Measurements from ENCODE around the gene S100B. TPM values are rescaled to one million over a fixed set of nuclear protein-coding genes. Genes with fewer than 3 reads are reported as not detected.

Gene S100B
- total and polyA plus RNA-seq, 3 experiments from 2014 or later = 0.91 to 24.1 (median 1.4) TPM

GRCh38 chr21:46552865-46553379, 52.0 kb downstream of the S100B start:
- peak overlapping the region; percentile 70 to 82 (median 77) for H3K4me3 Mint-ChIP-seq
- ChIA-PET POLR2A (interaction anchor here (0.8 to 2.4 kb wide), 4 partner anchors 16 to 87 kb away, joined by 3 to 24 read pairs (median 5); partner anchors contain the start of gene PRMT2), CTCF (interaction anchor here (0.8 to 2.8 kb wide), 7 partner anchors 10 to 409 kb away, joined by 3 to 17 read pairs (median 6); partner anchors contain the start of gene PRMT2)
- Histone ChIP-seq H3K27ac (ENCODE audit: low read depth, low read length) (no peak overlapping the region), H3K9me3 (ENCODE audit: low read length) (no peaks in the 10 kb centered on the region), H3K4me1 (ENCODE audit: insufficient read depth, low read length) (peaks cover 85% of the 10 kb centered on the region), H3K27me3 (ENCODE audit: insufficient read depth, low read length, poor library complexity, severe bottlenecking) (no peaks in the 10 kb centered on the region), H3K4me3 (ENCODE audit: low read length) (peak overlapping the region; percentile 19), H3K36me3 (ENCODE audit: insufficient read depth, low read length) (peaks cover 5% of the 10 kb centered on the region)
- no peak for DNase-seq
- H3K9me3 Mint-ChIP-seq = no peaks in the 10 kb centered on the region
- H3K27me3 Mint-ChIP-seq = peaks cover 0 to 2% of the 10 kb centered on the region in 2 donors
- peaks cover 54 to 71% (median 55%) of the 10 kb centered on the region in 3 donors for H3K4me1 Mint-ChIP-seq
- peak overlapping the region; percentile 94 to 100 (median 99) for H3K27ac Mint-ChIP-seq
- peaks cover 19 to 54% (median 27%) of the 10 kb centered on the region in 3 donors for H3K36me3 Mint-ChIP-seq

- peak overlapping the region; percentile 70 to 82 (median 77) for H3K4me3 Mint-ChIP-seq
- peaks cover 0 to 2% of the 10 kb centered on the region in 2 donors for H3K27me3 Mint-ChIP-seq
- peaks cover 21 to 53% (median 27%) of the 10 kb centered on the region in 3 donors for H3K36me3 Mint-ChIP-seq
- ChIA-PET POLR2A (interaction anchor here (0.6 to 2.4 kb wide), 6 partner anchors 9 to 127 kb away, joined by 3 to 24 read pairs (median 4); partner anchors contain the start of gene PRMT2), CTCF (interaction anchor here (0.8 to 2.8 kb wide), 10 partner anchors 10 to 409 kb away, joined by 3 to 17 read pairs (median 5); partner anchors contain the start of gene PRMT2)
- Histone ChIP-seq H3K27me3 (ENCODE audit: insufficient read depth, low read length, poor library complexity, severe bottlenecking) (no peaks in the 10 kb centered on the region), H3K4me1 (ENCODE audit: insufficient read depth, low read length) (peaks cover 81% of the 10 kb centered on the region), H3K27ac (ENCODE audit: low read depth, low read length) (peak overlapping the region; percentile 72), H3K9me3 (ENCODE audit: low read length) (no peaks in the 10 kb centered on the region), H3K36me3 (ENCODE audit: insufficient read depth, low read length) (peaks cover 5% of the 10 kb centered on the region), H3K4me3 (ENCODE audit: low read length) (no peak overlapping the region)
- H3K9me3 Mint-ChIP-seq = no peaks in the 10 kb centered on the region
- H3K27ac Mint-ChIP-seq = peak overlapping the region; percentile 94 to 100 (median 99)
- DNase-seq = peak in 2 of 5 donors; percentile 53 to 78
- H3K4me1 Mint-ChIP-seq = peaks cover 55 to 71% (median 55%) of the 10 kb centered on the region in 3 donors
These were observed 52.6 kb downstream of the S100B start for GRCh38 chr21:46552274-46552673.

GRCh38 chr21:46551636-46552241, 53.1 kb downstream of the S100B start:
- Mint-ChIP-seq H3K4me3 (peak overlapping the region; percentile 70 to 89 (median 79)), H3K36me3 (peaks cover 21 to 53% (median 23%) of the 10 kb centered on the region in 3 donors), H3K27ac (peak overlapping the region; percentile 94 to 100 (median 99)), H3K9me3 (no peaks in the 10 kb centered on the region), H3K27me3 (no peaks in the 10 kb centered on the region), H3K4me1 (peaks cover 53 to 65% (median 55%) of the 10 kb centered on the region in 3 donors)
- Histone ChIP-seq H3K27ac (ENCODE audit: low read depth, low read length) (peak overlapping the region; percentile 72), H3K4me1 (ENCODE audit: insufficient read depth, low read length) (peaks cover 75% of the 10 kb centered on the region), H3K36me3 (ENCODE audit: insufficient read depth, low read length) (peaks cover 11% of the 10 kb centered on the region), H3K4me3 (ENCODE audit: low read length) (peak overlapping the region; percentile 29), H3K9me3 (ENCODE audit: low read length) (no peaks in the 10 kb centered on the region), H3K27me3 (ENCODE audit: insufficient read depth, low read length, poor library complexity, severe bottlenecking) (no peaks in the 10 kb centered on the region)
- POLR2A ChIA-PET = interaction anchor here (0.6 to 2.4 kb wide), 9 partner anchors 8 to 126 kb away, joined by 3 to 24 read pairs (median 4); partner anchors contain the start of genes DIP2A and PRMT2
- peak; percentile 18 to 67 (median 48) for DNase-seq
- CTCF ChIA-PET = interaction anchor here (0.8 to 2.8 kb wide), 12 partner anchors 8 to 408 kb away, joined by 3 to 17 read pairs (median 4); partner anchors contain the start of gene PRMT2

GRCh38 chr21:46550116-46550941, 54.6 kb downstream of the S100B start:
- CTCF ChIA-PET = interaction anchor here (0.9 to 2.8 kb wide), 4 partner anchors 9 to 89 kb away, joined by 5 to 17 read pairs (median 10); partner anchors contain the start of gene PRMT2
- H3K27me3 ChIP-seq (ENCODE audit: insufficient read depth, low read length, poor library complexity, severe bottlenecking) = no peaks in the 10 kb centered on the region
- peaks cover 75% of the 10 kb centered on the region for H3K4me1 ChIP-seq (ENCODE audit: insufficient read depth, low read length)
- Mint-ChIP-seq H3K4me3 (peak overlapping the region; percentile 66 to 90 (median 77)), H3K27ac (peak overlapping the region; percentile 96 to 100 (median 99)), H3K4me1 (peaks cover 50 to 61% (median 55%) of the 10 kb centered on the region in 3 donors), H3K36me3 (peaks cover 13 to 55% (median 15%) of the 10 kb centered on the region in 3 donors), H3K9me3 (no peaks in the 10 kb centered on the region), H3K27me3 (no peaks in the 10 kb centered on the region)
- H3K36me3 ChIP-seq (ENCODE audit: insufficient read depth, low read length) = peaks cover 11% of the 10 kb centered on the region
- no peaks in the 10 kb centered on the region for H3K9me3 ChIP-seq (ENCODE audit: low read length)
- peak overlapping the region; percentile 72 for H3K27ac ChIP-seq (ENCODE audit: low read depth, low read length)
- DNase-seq = peak; percentile 52 to 92 (median 76)
- POLR2A ChIA-PET = interaction anchor here (1.3 to 2.4 kb wide), 3 partner anchors 9 to 91 kb away, joined by 3 to 24 read pairs (median 10); partner anchors contain the start of genes DIP2A and PRMT2
- peak overlapping the region; percentile 32 for H3K4me3 ChIP-seq (ENCODE audit: low read length)

- no peak for DNase-seq
These were observed 55.2 kb downstream of the S100B start for GRCh38 chr21:46549650-46550049.

More at GRCh38 chr21:46549650-46550049, 55.2 kb downstream of the S100B start:
- CTCF ChIA-PET = no interaction called here
- Mint-ChIP-seq H3K27me3 (no peaks in the 10 kb centered on the region), H3K9me3 (no peaks in the 10 kb centered on the region), H3K36me3 (peaks cover 13 to 55% (median 18%) of the 10 kb centered on the region in 3 donors), H3K4me3 (no peak overlapping the region), H3K27ac (peak overlapping the region; percentile 29 to 100 (median 99)), H3K4me1 (peaks cover 53 to 61% (median 55%) of the 10 kb centered on the region in 3 donors)
- POLR2A ChIA-PET = no interaction called here
- Histone ChIP-seq H3K4me3 (ENCODE audit: low read length) (no peak overlapping the region), H3K9me3 (ENCODE audit: low read length) (no peaks in the 10 kb centered on the region), H3K27me3 (ENCODE audit: insufficient read depth, low read length, poor library complexity, severe bottlenecking) (no peaks in the 10 kb centered on the region), H3K4me1 (ENCODE audit: insufficient read depth, low read length) (peaks cover 76% of the 10 kb centered on the region), H3K36me3 (ENCODE audit: insufficient read depth, low read length) (peaks cover 11% of the 10 kb centered on the region), H3K27ac (ENCODE audit: low read depth, low read length) (no peak overlapping the region)

Other genes starting within 250 kb of the S100B start
- 10 to 100 TPM; 29.7 to 29.9 TPM for gene DIP2A, start 146.2 kb downstream of the S100B start, total RNA-seq
- 32.6 TPM for gene DIP2A, start 146.2 kb downstream of the S100B start, polyA plus RNA-seq
- 10 to 100 TPM; 69.8 to 71.6 TPM for gene PRMT2, start 30.6 kb upstream of the S100B start, total RNA-seq
- gene PRMT2, start 30.6 kb upstream of the S100B start, polyA plus RNA-seq = 287 TPM

Measured in CD8-positive, alpha-beta memory T cell (primary cell).